Measurements from ENCODE around the gene DOCK1. TPM values are rescaled to one million over a fixed set of nuclear protein-coding genes. Genes with fewer than 3 reads are reported as not detected.

The DOCK1 gene
- polyA plus RNA-seq, 1 donor from 2014 or later: 2.7 TPM

- Histone ChIP-seq H2AFZ (ENCODE audit: low read depth, low read length) (no peak overlapping the region), H3K4me3 (ENCODE audit: low read length) (no peak overlapping the region), H3K27ac (ENCODE audit: low read length) (no peak overlapping the region), H4K20me1 (ENCODE audit: insufficient read depth) (no peaks in the 10 kb centered on the region), H3K9ac (ENCODE audit: low read length) (no peak overlapping the region), H3K4me2 (ENCODE audit: low read length) (no peak overlapping the region), H3K9me2 (ENCODE audit: insufficient read depth, low read length) (no peaks in the 10 kb centered on the region), H3K9me3 (ENCODE audit: low read length) (no peaks in the 10 kb centered on the region), H3K27me3 (ENCODE audit: insufficient read depth, low read depth, low read length) (no peaks in the 10 kb centered on the region), H3K36me3 (ENCODE audit: insufficient read depth, low read length) (no peaks in the 10 kb centered on the region), H3F3A (ENCODE audit: insufficient read depth, low read length, poor library complexity, severe bottlenecking) (no peaks in the 10 kb centered on the region), H3K79me2 (replicated peaks; ENCODE audit: insufficient read depth, low read length) (no peaks in the 10 kb centered on the region)
- TF ChIP-seq RAD21 (conservative IDR thresholded peaks at IDR 0.05): no peak
- TF ChIP-seq POLR2AphosphoS5 (IDR thresholded peaks at IDR 0.05): no peak
- no peak for TF ChIP-seq REST (IDR thresholded peaks at IDR 0.05; ENCODE audit: borderline replicate concordance)
- TF ChIP-seq SMC3 (conservative IDR thresholded peaks at IDR 0.05; ENCODE audit: poor library complexity): no peak
- TF ChIP-seq, protein P1, sequence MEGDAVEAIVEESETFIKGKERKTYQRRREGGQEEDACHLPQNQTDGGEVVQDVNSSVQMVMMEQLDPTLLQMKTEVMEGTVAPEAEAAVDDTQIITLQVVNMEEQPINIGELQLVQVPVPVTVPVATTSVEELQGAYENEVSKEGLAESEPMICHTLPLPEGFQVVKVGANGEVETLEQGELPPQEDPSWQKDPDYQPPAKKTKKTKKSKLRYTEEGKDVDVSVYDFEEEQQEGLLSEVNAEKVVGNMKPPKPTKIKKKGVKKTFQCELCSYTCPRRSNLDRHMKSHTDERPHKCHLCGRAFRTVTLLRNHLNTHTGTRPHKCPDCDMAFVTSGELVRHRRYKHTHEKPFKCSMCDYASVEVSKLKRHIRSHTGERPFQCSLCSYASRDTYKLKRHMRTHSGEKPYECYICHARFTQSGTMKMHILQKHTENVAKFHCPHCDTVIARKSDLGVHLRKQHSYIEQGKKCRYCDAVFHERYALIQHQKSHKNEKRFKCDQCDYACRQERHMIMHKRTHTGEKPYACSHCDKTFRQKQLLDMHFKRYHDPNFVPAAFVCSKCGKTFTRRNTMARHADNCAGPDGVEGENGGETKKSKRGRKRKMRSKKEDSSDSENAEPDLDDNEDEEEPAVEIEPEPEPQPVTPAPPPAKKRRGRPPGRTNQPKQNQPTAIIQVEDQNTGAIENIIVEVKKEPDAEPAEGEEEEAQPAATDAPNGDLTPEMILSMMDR (IDR thresholded peaks at IDR 0.05; ENCODE audit: poor library complexity, severe bottlenecking): no peak
- no peak for TF ChIP-seq MXI1 (conservative IDR thresholded peaks at IDR 0.05; ENCODE audit: poor library complexity, severe bottlenecking)
- no peak for TF ChIP-seq EP300 (conservative IDR thresholded peaks at IDR 0.05; ENCODE audit: poor library complexity, severe bottlenecking)
- no peak for TF ChIP-seq TAF1 (IDR thresholded peaks at IDR 0.05; ENCODE audit: low read depth)
- no peak for TF ChIP-seq EZH2 (IDR thresholded peaks at IDR 0.05; ENCODE audit: borderline replicate concordance, insufficient read depth, low read length, poor library complexity, severe bottlenecking)
Observed at GRCh38 chr10:127364034-127364433, 458.8 kb downstream of the DOCK1 start.

- Histone ChIP-seq H3K9me3 (ENCODE audit: low read length) (no peaks in the 10 kb centered on the region), H3K27me3 (ENCODE audit: insufficient read depth, low read depth, low read length) (no peaks in the 10 kb centered on the region), H3K79me2 (replicated peaks; ENCODE audit: insufficient read depth, low read length) (no peaks in the 10 kb centered on the region), H3K4me3 (ENCODE audit: low read length) (no peak overlapping the region), H2AFZ (ENCODE audit: low read depth, low read length) (no peak overlapping the region), H3K27ac (ENCODE audit: low read length) (no peak overlapping the region), H3K4me2 (ENCODE audit: low read length) (no peak overlapping the region), H4K20me1 (ENCODE audit: insufficient read depth) (no peaks in the 10 kb centered on the region), H3K9me2 (ENCODE audit: insufficient read depth, low read length) (no peaks in the 10 kb centered on the region), H3F3A (ENCODE audit: insufficient read depth, low read length, poor library complexity, severe bottlenecking) (no peaks in the 10 kb centered on the region), H3K9ac (ENCODE audit: low read length) (no peak overlapping the region), H3K36me3 (ENCODE audit: insufficient read depth, low read length) (no peaks in the 10 kb centered on the region)
- TF ChIP-seq, protein P1 (IDR thresholded peaks at IDR 0.05; ENCODE audit: poor library complexity, severe bottlenecking): no peak
- no peak for TF ChIP-seq TAF1 (IDR thresholded peaks at IDR 0.05; ENCODE audit: low read depth)
Observed at GRCh38 chr10:127368101-127368500, 462.9 kb downstream of the DOCK1 start.

Data from neural cell (in vitro differentiated cells).